CD14-positive monocyte (primary cell): ENCODE data around the gene TJP3. TPM values are rescaled to one million over a fixed set of nuclear protein-coding genes. Genes with fewer than 3 reads are reported as not detected.

ENCODE experiments used
- DNase-seq, 3 donors: peaks; one replicate each; pipeline ENCODE4 v3.0.0-alpha.2; 2011 to 2022
- H2AFZ ChIP-seq: 2 replicates; pipeline ENCODE4 v1.6.0; 2012; ENCODE audit warnings: mild to moderate bottlenecking, low read depth, low read length, inconsistent platforms; ENCODE audit not compliant: insufficient read depth, poor library complexity, severe bottlenecking
- H3K27ac ChIP-seq, 2 donors: 1 replicate in 1 of 2; 2 replicates in 1 of 2; pipeline ENCODE4 v1.5.1; 2012 to 2013; ENCODE audit warnings: low read length in 2 of 2, control low read depth in 1 of 2, inconsistent platforms in 1 of 2, low read depth in 1 of 2, mild to moderate bottlenecking in 1 of 2
- H3K27me3 ChIP-seq, 2 donors: one replicate each; pipeline versions ENCODE4 v1.6.0 to v1.6.1; 2011 to 2013; ENCODE audit warnings: low read length in 2 of 2; ENCODE audit not compliant: control insufficient read depth in 2 of 2, insufficient read depth in 2 of 2
- H3K36me3 ChIP-seq, 2 donors: replicated peaks in 1 of 2; 1 replicate in 1 of 2; 2 replicates in 1 of 2; pipeline versions ENCODE4 v1.5.1 to v1.6.1; 2012 to 2013; ENCODE audit warnings: low read length in 2 of 2, control low read depth in 1 of 2, inconsistent platforms in 1 of 2, mild to moderate bottlenecking in 1 of 2; ENCODE audit not compliant: insufficient read depth in 2 of 2, control insufficient read depth in 1 of 2
- H3K4me1 ChIP-seq, 2 donors: 1 replicate in 1 of 2; 2 replicates in 1 of 2; pipeline versions ENCODE4 v1.5.1 to v1.6.1; 2012 to 2013; ENCODE audit warnings: low read length in 2 of 2, control low read depth in 1 of 2, inconsistent platforms in 1 of 2, mild to moderate bottlenecking in 1 of 2, moderate library complexity in 1 of 2; ENCODE audit not compliant: insufficient read depth in 2 of 2, control insufficient read depth in 1 of 2
- H3K4me2 ChIP-seq: replicated peaks from 2 replicates; pipeline ENCODE3; 2012; ENCODE audit warnings: low read length, moderate library complexity, mild to moderate bottlenecking; ENCODE audit not compliant: poor library complexity, severe bottlenecking; ENCODE audit errors: extremely low read depth
- H3K4me3 ChIP-seq, 3 experiments: fragments of 200-600 bp in 1 of 3; sonication (generic) in 1 of 3; replicated peaks in 1 of 3; 1 replicate in 2 of 3; 2 replicates in 1 of 3; pipeline ENCODE4 v1.5.1; 2011 to 2013; ENCODE audit warnings: low read length in 3 of 3, mild to moderate bottlenecking in 3 of 3, control low read depth in 2 of 3, low read depth in 2 of 3, inconsistent platforms in 1 of 3, moderate library complexity in 1 of 3
- H3K79me2 ChIP-seq: 2 replicates; pipeline ENCODE4 v1.6.0; 2012; ENCODE audit warnings: mild to moderate bottlenecking, control low read depth, inconsistent platforms, low read length, moderate library complexity; ENCODE audit not compliant: insufficient read depth
- H3K9ac ChIP-seq: 2 replicates; pipeline ENCODE4 v1.6.0; 2017; ENCODE audit warnings: low read length, mild to moderate bottlenecking; ENCODE audit not compliant: insufficient read depth, poor library complexity, severe bottlenecking
- H3K9me3 ChIP-seq, 2 donors: replicated peaks in 1 of 2; 1 replicate in 1 of 2; 2 replicates in 1 of 2; pipeline versions ENCODE4 v1.5.1 to v1.6.1; 2012 to 2013; ENCODE audit warnings: low read length in 2 of 2, control low read depth in 1 of 2; ENCODE audit not compliant: control insufficient read depth in 1 of 2, insufficient read depth in 1 of 2
- H4K20me1 ChIP-seq: 2 replicates; pipeline ENCODE4 v1.6.0; 2012; ENCODE audit warnings: mild to moderate bottlenecking, low read length, control low read depth, moderate library complexity; ENCODE audit not compliant: insufficient read depth
- H3K27ac Mint-ChIP-seq, 7 donors: one replicate each; pipeline ENCODE4 v1.8.0; 2020; ENCODE audit warnings: mild to moderate bottlenecking in 7 of 7, mixed read lengths in 7 of 7, moderate library complexity in 6 of 7, inconsistent platforms in 2 of 7
- H3K27me3 Mint-ChIP-seq, 3 donors: one replicate each; pipeline ENCODE4 v1.8.0; 2021 to 2022; ENCODE audit warnings: low read depth in 3 of 3, mild to moderate bottlenecking in 3 of 3, mixed read lengths in 3 of 3, moderate library complexity in 3 of 3, inconsistent platforms in 1 of 3
- H3K36me3 Mint-ChIP-seq, 2 donors: one replicate each; pipeline ENCODE4 v1.8.0; 2020; ENCODE audit warnings: mixed read lengths in 2 of 2, inconsistent platforms in 1 of 2, mild to moderate bottlenecking in 1 of 2
- H3K4me1 Mint-ChIP-seq: one replicate; pipeline ENCODE4 v1.8.0; 2020; ENCODE audit warnings: mild to moderate bottlenecking, mixed read lengths
- H3K4me3 Mint-ChIP-seq, 2 donors: one replicate each; pipeline ENCODE4 v1.8.0; 2020; ENCODE audit warnings: mild to moderate bottlenecking in 2 of 2, mixed read lengths in 2 of 2, moderate library complexity in 1 of 2
- H3K9me3 Mint-ChIP-seq, 7 donors: one replicate each; pipeline ENCODE4 v1.8.0; 2020 to 2022; ENCODE audit warnings: mixed read lengths in 7 of 7, mild to moderate bottlenecking in 6 of 7, moderate library complexity in 6 of 7, inconsistent platforms in 2 of 7
- CTCF ChIP-seq: fragments of 200-600 bp; IDR thresholded peaks from one replicate; pipeline ENCODE4 v1.8.0; 2022; ENCODE audit warnings: antibody characterized with exemption, mild to moderate bottlenecking
- WGBS: methylation state at CpG from one replicate; pipeline ENCODE4 v1.1.5; 2013; ENCODE audit warnings: missing lambda C conversion rate; ENCODE audit not compliant: insufficient coverage; 5-methylcytosine and 5-hydroxymethylcytosine counted together
- intact Hi-C, 2 donors: fragments of 100-400 bp; cut with micrococcal nuclease; formaldehyde crosslinking; loops; one replicate each; pipeline versions ENCODE4 v1.15.0 to v1.15.1; 2023
- polyA plus RNA-seq, 3 donors: library from polyadenylated mRNA; depleted of rRNA in 1 of 3; unstranded in 2 of 3; stranded (reverse) in 1 of 3; fragments of 300-500 nt in 2 of 3; fragments of >200 nt in 1 of 3; fragmentation: Illumina TruSeq in 2 of 3; gene quantifications; 1 replicate in 2 of 3; 2 replicates in 1 of 3; pipeline ENCODE4 v1.2.3, GENCODE V29; 2012 to 2021

The TJP3 gene
- polyA plus RNA-seq, 3 donors = 0.01 TPM; not detected in 2

GRCh38 chr19:3723883-3724282, 15.7 kb downstream of the TJP3 start:
- Histone ChIP-seq H3K27ac (no peak overlapping the region), H3K9me3 (peaks cover 9 to 14% of the 10 kb centered on the region in 2 donors), H3K27me3 (peaks cover 29 to 46% of the 10 kb centered on the region in 2 donors), H3K4me1 (peaks cover 5 to 10% of the 10 kb centered on the region in 2 donors), H3K4me3 (no peak overlapping the region), H3K4me2 (no peak overlapping the region), H2AFZ (no peak overlapping the region), H3K79me2 (no peaks in the 10 kb centered on the region), H3K36me3 (no peaks in the 10 kb centered on the region), H4K20me1 (no peaks in the 10 kb centered on the region), H3K9ac (no peak overlapping the region)
- H3K4me3 Mint-ChIP-seq = no peak overlapping the region
- 76% methylated on average over 3 of the region's 8 CpGs for WGBS
- H3K9me3 Mint-ChIP-seq = peaks cover 0 to 14% (median 11%) of the 10 kb centered on the region in 7 donors
- H3K27me3 Mint-ChIP-seq = peaks cover 46 to 72% (median 50%) of the 10 kb centered on the region in 3 donors
- H3K36me3 Mint-ChIP-seq = peaks cover 2 to 3% of the 10 kb centered on the region in 2 donors
- no peak for DNase-seq
- intact Hi-C loops = no loop called here
- no peak overlapping the region for H3K27ac Mint-ChIP-seq
- peaks cover 3% of the 10 kb centered on the region for H3K4me1 Mint-ChIP-seq
- no peak for TF ChIP-seq CTCF

- Histone ChIP-seq H3K4me3 (no peak overlapping the region), H4K20me1 (no peaks in the 10 kb centered on the region), H2AFZ (no peak overlapping the region), H3K9me3 (peaks cover 9 to 14% of the 10 kb centered on the region in 2 donors), H3K27ac (no peak overlapping the region), H3K79me2 (no peaks in the 10 kb centered on the region), H3K27me3 (peaks cover 26 to 36% of the 10 kb centered on the region in 2 donors), H3K9ac (no peak overlapping the region), H3K36me3 (no peaks in the 10 kb centered on the region), H3K4me2 (no peak overlapping the region), H3K4me1 (peaks cover 5 to 10% of the 10 kb centered on the region in 2 donors)
- Mint-ChIP-seq H3K27ac (peak overlapping the region in 1 of 7 donors; percentile 20), H3K4me1 (peaks cover 3% of the 10 kb centered on the region), H3K36me3 (peaks cover 2 to 3% of the 10 kb centered on the region in 2 donors), H3K9me3 (peaks cover 0 to 14% (median 11%) of the 10 kb centered on the region in 7 donors), H3K4me3 (peak overlapping the region in 1 of 2 donors; percentile 40), H3K27me3 (peaks cover 41 to 60% (median 41%) of the 10 kb centered on the region in 3 donors)
- intact Hi-C loops = no loop called here
- TF ChIP-seq CTCF = no peak
- DNase-seq = no peak
- 86% methylated on average over 1 of the region's 3 CpGs for WGBS
These were observed 16.9 kb downstream of the TJP3 start for GRCh38 chr19:3725121-3725520.
